K562 (cell line): Measurements from ENCODE around the gene STUB1. TPM values are rescaled to one million over a fixed set of nuclear protein-coding genes. Genes with fewer than 3 reads are reported as not detected.

Experiments used
- ARID4B ChIP-seq: sonication (generic); formaldehyde crosslinking; IDR thresholded peaks from 2 replicates; pipeline ENCODE4 v1.8.0; 2022; ENCODE audit warnings: mild to moderate bottlenecking, missing genetic modification reagents
- BRF1 ChIP-seq: IDR thresholded peaks from 3 replicates; pipeline ENCODE4 v1.6.1; 2011; ENCODE audit warnings: borderline replicate concordance, mild to moderate bottlenecking; ENCODE audit not compliant: insufficient read length; ENCODE audit errors: extremely low read depth
- CREM ChIP-seq: IDR thresholded peaks from 2 replicates; pipeline ENCODE4 v1.6.1; 2014; ENCODE audit warnings: antibody characterized with exemption, low read depth
- ELF2 ChIP-seq: fragments of 250-450 bp; sonication (Bioruptor Pico); IDR thresholded peaks from 2 replicates; pipeline ENCODE4 v1.5.0; 2021; ENCODE audit warnings: mild to moderate bottlenecking
- ERF ChIP-seq: fragments of 450-650 bp; formaldehyde crosslinking; IDR thresholded peaks from 2 replicates; pipeline ENCODE4 v1.4.0; 2020; ENCODE audit warnings: mild to moderate bottlenecking, mixed read lengths
- IRF2 ChIP-seq: sonication (generic); formaldehyde crosslinking; IDR thresholded peaks from 2 replicates; pipeline ENCODE4 v1.8.1; 2022; ENCODE audit warnings: mild to moderate bottlenecking, missing genetic modification reagents
- KLF6 ChIP-seq: fragments of 250-450 bp; sonication (Bioruptor Pico); IDR thresholded peaks from 2 replicates; pipeline ENCODE4 v1.4.0; 2020; ENCODE audit warnings: mild to moderate bottlenecking, moderate library complexity, borderline replicate concordance
- MAX ChIP-seq: sonication (generic); formaldehyde crosslinking; IDR thresholded peaks from 2 replicates; pipeline ENCODE4 v1.9.0; 2022; ENCODE audit warnings: mild to moderate bottlenecking, missing genetic modification reagents
- PHB ChIP-seq: fragments of 250-450 bp; sonication (Bioruptor Pico); IDR thresholded peaks from 2 replicates; pipeline ENCODE4 v1.5.0; 2021
- PHF20 ChIP-seq: fragments of 450-650 bp; IDR thresholded peaks from 2 replicates; pipeline ENCODE4 v1.6.1; 2018; ENCODE audit not compliant: partially characterized antibody
- PHTF2 ChIP-seq: fragments of 250-450 bp; sonication (Bioruptor Pico); IDR thresholded peaks from 2 replicates; pipeline ENCODE4 v1.5.0; 2021; ENCODE audit warnings: mild to moderate bottlenecking
- RBFOX2 ChIP-seq: fragments of 200-400 bp; formaldehyde crosslinking; IDR thresholded peaks from 2 replicates; pipeline ENCODE4 v1.6.1; 2017; ENCODE audit warnings: low read depth, mild to moderate bottlenecking, low read length, moderate library complexity
- SMARCA4 ChIP-seq: fragments of 450-650 bp; IDR thresholded peaks from 2 replicates; pipeline ENCODE4 v1.6.1; 2016
- THAP7 ChIP-seq: fragments of 250-450 bp; sonication (Bioruptor Pico); IDR thresholded peaks from 2 replicates; pipeline ENCODE4 v1.5.0; 2021
- UBTF ChIP-seq, 2 experiments: IDR thresholded peaks; 2 replicates each; pipeline ENCODE4 v1.6.1; 2012; ENCODE audit warnings: improper control_type of control experiment in 2 of 2, low read depth in 2 of 2, low read length in 2 of 2, borderline replicate concordance in 1 of 2
- ZBTB43 ChIP-seq: sonication (generic); formaldehyde crosslinking; IDR thresholded peaks from 2 replicates; pipeline ENCODE4 v1.8.0; 2023; ENCODE audit warnings: mild to moderate bottlenecking, missing genetic modification reagents
- ZBTB9 ChIP-seq: fragments of 450-650 bp; formaldehyde crosslinking; IDR thresholded peaks from 2 replicates; pipeline ENCODE4 v1.4.0; 2020; ENCODE audit warnings: mild to moderate bottlenecking, moderate library complexity
- polyA plus RNA-seq, 8 experiments: library from polyadenylated mRNA; depleted of rRNA in 4 of 8; stranded (reverse) in 5 of 8; unstranded in 3 of 8; fragments of >200 nt; fragmentation: Nextera tagmentation in 2 of 8; fragmentation: Illumina TruSeq in 1 of 8; extraction: Ambion mirVana in 2 of 8; extraction: Trizol in 1 of 8; gene quantifications; 2 replicates each; pipeline versions ENCODE4 v1.2.1 to v1.2.3, GENCODE V29; 2011 to 2014; ENCODE audit warnings: inconsistent platforms in 1 of 8, missing spikeins in 1 of 8
- total RNA-seq, 7 experiments: library from RNA; depleted of rRNA in 6 of 7; stranded (reverse); fragments of >200 nt in 6 of 7; fragmentation: Illumina TruSeq in 2 of 7; extraction: Trizol in 2 of 7; gene quantifications; 2 replicates each; pipeline versions ENCODE4 v1.2.1 to v1.2.3, GENCODE V29; 2011 to 2021; ENCODE audit warnings: low replicate concordance in 1 of 7

The STUB1 gene
- total and polyA plus RNA-seq, 9 of the 15 experiments (the other 6 are each of a cell fraction or from before 2014, with no cell fraction given) = 10.6 to 251 (median 152) TPM

GRCh38 chr16:684071-684794 lies 4.0 kb downstream of the STUB1 start, which contains the start of gene JMJD8 (continued):
- TF ChIP-seq ARID4B (CRISPR knock-in tag) (peak; percentile 81; the same call in 1 of the 2 replicates), ERF (CRISPR knock-in tag) (peak; percentile 36), MAX (CRISPR knock-in tag) (peak; percentile 67), UBTF (IDR thresholded peaks at IDR 0.05; ENCODE audit: borderline replicate concordance in 1 of 2, low read depth in 2 of 2, low read length in 2 of 2) (peak in 1 of 2 experiments; percentile 35; a peak in 1 of 4 replicates), THAP7 (CRISPR knock-in tag) (peak; percentile 63), BRF1 (no peak), ZBTB43 (CRISPR knock-in tag) (peak; percentile 45; the same call in 1 of the 2 replicates), PHTF2 (no peak), ZBTB9 (CRISPR knock-in tag) (no peak), ELF2 (CRISPR knock-in tag) (peak; percentile 76), IRF2 (no peak), SMARCA4 (no peak), KLF6 (no peak), PHB (CRISPR knock-in tag) (0 out of 2 replicates have a peak, but pooled peaks have one; percentile 30), CREM (peak; percentile 90), RBFOX2 (peak; percentile 83), PHF20 (peak; percentile 65)
